NCI-H2196 (cell line): Measurements from ENCODE around the gene CTDSP2.
"Not testable (repeated sequence)": the region's sequence is repeated elsewhere in the genome, so short reads cannot be mapped to it uniquely, and the experiment has no call there.

ENCODE experiments used
- DNase-seq: peaks from one replicate; lab custom pipeline; 2025; ENCODE audit not compliant: unreplicated experiment; lab: John Stamatoyannopoulos, UW

Gene CTDSP2

GRCh38 chr12:57853864-57854556, 7.5 kb upstream of the CTDSP2 start:
- no peak for DNase-seq

- DNase-seq = no peak
Observed at GRCh38 chr12:57852620-57853500, 6.3 kb upstream of the CTDSP2 start.

- no peak for DNase-seq
Observed at GRCh38 chr12:57852200-57852599, 5.7 kb upstream of the CTDSP2 start.

GRCh38 chr12:57851552-57851951, 5.0 kb upstream of the CTDSP2 start:
- DNase-seq = no peak

GRCh38 chr12:57850854-57851430, 4.4 kb upstream of the CTDSP2 start:
- DNase-seq = no peak

GRCh38 chr12:57849447-57849846, 2.9 kb upstream of the CTDSP2 start:
- DNase-seq = not testable (repeated sequence)

GRCh38 chr12:57849035-57849434, 2.5 kb upstream of the CTDSP2 start:
- DNase-seq = no peak

GRCh38 chr12:57848208-57848607, 1.7 kb upstream of the CTDSP2 start:
- no peak for DNase-seq

GRCh38 chr12:57846285-57846576, 298 bp downstream of the CTDSP2 start:
- no peak for DNase-seq

GRCh38 chr12:57845478-57846284, 848 bp downstream of the CTDSP2 start:
- peak; percentile 31 for DNase-seq

- no peak for DNase-seq
Observed at GRCh38 chr12:57844709-57845477, 1.6 kb downstream of the CTDSP2 start.

GRCh38 chr12:57842342-57843294, 3.9 kb downstream of the CTDSP2 start:
- peak; percentile 10 for DNase-seq

- no peak for DNase-seq
Observed at GRCh38 chr12:57841445-57841844, 5.1 kb downstream of the CTDSP2 start.

GRCh38 chr12:57840726-57841125, 5.8 kb downstream of the CTDSP2 start:
- DNase-seq = peak; percentile 70

GRCh38 chr12:57839996-57840395, 6.5 kb downstream of the CTDSP2 start:
- no peak for DNase-seq

GRCh38 chr12:57838594-57839302, 7.8 kb downstream of the CTDSP2 start:
- no peak for DNase-seq

GRCh38 chr12:57837864-57838562, 8.5 kb downstream of the CTDSP2 start:
- peak; percentile 60 for DNase-seq
